ENCODE measurements around the gene IRAK1.

IRAK1 gene

DNA sequence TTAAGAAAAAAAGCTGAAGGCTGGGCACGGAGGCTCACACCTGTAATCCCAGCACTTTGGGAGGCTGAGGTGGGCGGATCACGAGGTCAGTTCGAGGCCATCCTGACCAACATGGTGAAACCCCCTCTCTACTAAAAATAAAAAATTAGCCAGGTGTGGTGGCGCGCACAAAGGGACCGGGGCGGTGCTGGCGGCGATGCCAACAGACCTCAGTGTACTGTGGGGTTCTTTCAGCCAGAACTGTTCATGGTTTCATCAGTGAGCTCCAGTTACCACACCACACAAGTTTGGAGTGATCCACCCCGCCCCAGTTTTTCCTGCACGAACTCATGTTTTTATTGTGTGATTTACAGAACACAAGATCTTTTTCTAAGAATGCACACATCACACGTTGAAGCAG is 21.2 kb upstream of the IRAK1 start:
- DNase-seq (ENCODE audit: low spot score) = no peak

DNA sequence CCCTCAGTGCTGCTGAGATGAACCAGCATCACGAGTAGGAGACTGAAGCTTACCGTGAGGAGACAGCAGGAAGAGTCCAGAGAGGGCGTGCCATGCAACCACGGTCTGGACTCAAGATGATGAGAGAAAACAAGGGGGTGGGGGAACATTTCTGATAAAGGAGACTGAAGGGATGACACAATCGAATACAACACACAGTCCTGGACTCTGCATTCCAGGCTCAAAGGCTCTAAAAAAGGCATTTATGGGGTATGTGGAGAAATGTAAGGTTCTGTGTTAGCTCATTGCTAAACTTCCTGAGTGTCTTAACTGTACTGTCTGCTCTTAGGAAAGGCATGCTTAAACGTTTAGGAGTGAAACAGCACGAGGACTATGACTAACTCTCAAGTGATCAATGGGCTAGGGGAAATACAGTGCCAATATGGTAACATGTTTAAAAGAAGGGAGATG is 20.6 kb upstream of the IRAK1 start:
- no peak for DNase-seq (ENCODE audit: low spot score)

DNA sequence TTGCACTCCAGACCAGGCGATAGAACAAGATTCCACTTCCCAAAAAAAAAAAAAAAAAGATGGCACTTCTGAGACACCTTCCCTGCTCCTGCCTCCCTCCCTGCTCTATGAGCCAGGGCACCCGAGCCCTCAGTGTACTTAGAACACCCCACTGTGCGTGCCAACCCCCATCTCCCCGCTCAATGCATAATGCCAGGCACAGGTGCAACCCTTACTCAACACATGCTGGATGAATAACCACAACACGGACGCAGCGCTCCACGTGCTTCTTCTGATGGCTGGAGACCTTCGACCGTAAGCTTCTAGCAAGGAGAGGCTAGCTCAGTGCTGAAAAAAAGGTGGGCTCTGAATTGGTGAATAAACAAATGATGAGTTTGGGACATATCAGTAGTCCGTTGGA is 19.9 kb upstream of the IRAK1 start:
- no peak for DNase-seq (ENCODE audit: low spot score)

DNA sequence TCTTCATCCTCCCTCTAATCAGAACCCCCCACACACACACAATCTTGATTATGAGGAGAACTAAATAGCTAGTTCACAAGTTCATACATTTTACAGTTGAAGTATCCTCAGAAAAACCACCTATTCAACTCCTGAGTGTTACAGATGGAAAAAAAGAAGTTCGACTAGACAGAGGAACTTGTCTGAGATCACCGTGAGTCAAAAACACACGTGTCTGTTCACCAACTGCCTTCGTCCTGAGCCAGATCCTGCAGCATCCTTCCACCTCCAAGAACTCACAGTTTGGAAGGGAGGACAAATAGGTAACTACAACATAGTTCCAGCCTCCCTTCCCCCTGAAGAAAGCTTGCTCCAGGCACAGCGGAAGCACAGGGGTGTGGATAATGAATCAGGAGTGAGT is 19.0 kb upstream of the IRAK1 start:
- no peak for DNase-seq (ENCODE audit: low spot score)

DNA sequence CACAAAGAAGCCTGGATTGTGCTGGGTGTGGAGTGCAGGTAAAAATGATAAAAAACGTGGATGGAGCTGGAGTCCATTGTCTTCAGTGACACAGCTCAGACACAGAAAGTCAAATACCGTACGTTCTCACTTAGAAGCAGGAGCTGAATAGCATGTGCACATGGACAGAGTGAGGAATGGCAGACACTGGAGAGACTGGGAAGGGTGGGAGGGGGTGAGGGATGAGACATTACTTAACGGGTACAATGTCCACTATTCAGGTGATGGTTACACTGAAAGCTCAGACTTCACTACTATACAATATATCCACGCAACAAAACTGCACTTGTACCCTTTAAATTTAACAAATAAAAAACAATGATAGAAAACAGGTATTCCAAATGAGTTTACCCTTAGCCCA is 18.1 kb upstream of the IRAK1 start:
- no peak for DNase-seq (ENCODE audit: low spot score)

DNA sequence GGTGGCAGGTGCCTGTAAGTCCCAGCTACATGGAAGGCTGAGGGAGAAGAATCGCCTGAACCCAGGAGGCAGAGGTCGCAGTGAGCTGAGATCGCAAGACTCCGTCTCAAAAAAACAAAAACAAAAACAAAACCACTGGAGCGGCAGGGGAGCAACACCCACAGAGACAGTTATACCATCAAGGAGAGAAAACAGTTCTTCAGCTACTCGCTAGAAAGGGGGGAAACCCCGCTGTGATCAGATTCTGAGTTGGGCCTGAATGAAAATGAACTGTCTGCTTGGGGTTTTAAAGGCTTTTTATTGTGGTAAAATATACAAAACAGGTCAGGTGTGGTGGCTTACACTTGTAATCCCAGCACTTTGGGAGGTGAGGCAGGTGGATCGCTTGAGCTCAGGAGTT is 16.8 kb upstream of the IRAK1 start:
- no peak for DNase-seq (ENCODE audit: low spot score)

DNA sequence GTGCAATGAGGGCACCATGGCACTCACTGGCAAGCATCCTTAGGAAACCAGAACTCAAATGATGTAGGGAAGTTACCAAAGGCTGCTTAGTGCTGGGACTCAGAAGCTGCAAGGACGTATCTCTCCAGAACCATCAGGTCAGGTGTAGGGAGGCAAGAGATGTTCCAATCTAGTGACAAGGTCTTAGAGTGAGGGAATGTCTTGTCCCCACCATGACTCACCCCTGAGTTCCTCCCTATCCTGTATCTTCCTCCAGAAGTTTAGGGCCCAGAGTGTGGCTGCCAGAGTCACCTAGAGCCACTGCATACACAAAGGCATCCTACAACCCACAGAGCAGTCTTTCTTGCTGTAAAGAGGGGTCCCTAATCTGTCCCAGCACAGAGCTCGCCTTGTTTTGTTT is 14.1 kb upstream of the IRAK1 start:
- no peak for DNase-seq (ENCODE audit: low spot score)

DNA sequence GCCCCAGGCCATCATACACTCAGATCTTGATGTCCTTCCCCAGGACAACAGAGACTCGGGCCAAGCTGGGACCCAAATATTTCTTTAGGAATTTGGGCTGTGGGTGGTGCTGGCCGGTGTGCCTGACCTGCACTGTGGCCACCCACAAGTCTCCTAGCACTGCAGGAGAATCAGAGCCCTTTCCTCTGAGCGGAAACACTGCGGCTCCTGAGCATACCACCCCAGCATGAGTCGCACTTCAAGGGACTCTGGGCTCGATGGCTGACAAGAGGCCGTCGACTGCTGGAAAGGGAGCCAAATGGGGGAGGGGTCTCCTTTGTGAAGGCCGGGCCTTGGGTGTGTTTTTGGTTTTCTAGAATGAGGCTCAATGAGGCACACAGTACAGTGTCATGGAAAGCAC is 13.0 kb upstream of the IRAK1 start:
- DNase-seq (ENCODE audit: low spot score) = no peak

DNA sequence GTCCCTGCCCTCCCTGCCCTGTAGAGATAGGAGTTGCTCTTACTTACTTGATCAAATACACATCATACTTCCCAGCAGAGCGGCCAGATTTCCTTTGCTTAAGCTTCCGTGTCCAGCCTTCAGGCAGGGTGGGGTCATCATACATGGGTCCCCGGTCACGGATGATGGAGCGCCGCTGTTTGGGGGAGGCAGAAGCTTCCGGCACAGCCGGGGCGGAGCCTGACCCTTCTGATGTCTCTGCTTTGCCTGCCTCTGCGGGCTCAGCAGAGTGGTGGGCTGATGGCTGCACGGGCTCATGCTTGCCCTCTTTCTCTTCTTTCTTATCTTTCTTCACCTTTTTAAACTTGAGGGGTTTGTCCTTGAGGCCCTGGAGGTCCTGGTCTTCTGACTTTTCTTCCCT is 12.5 kb upstream of the IRAK1 start:
- DNase-seq (ENCODE audit: low spot score) = no peak

DNA sequence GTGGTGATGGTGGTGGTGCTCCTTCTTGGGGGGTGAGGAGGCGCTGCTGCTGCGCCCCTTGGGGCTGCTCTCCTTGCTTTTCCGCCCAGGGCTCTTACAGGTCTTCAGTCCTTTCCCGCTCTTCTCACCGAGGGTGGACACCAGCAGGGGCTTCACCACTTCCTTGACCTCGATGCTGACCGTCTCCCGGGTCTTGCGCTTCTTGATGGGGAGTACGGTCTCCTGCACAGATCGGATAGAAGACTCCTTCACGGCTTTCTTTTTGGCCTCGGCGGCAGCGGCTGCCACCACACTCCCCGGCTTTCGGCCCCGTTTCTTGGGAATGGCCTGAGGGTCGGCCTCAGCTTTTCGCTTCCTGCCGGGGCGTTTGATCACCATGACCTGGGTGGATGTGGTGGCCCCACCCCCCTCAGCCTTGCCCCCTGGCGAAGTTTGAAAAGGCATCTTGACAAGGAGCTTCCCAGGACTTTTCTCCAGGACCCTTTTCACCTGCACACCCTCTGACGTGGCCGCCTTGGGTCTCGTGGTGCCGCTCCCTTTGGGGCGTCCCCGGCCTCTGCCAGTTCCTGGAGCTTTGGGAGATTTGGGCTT is 11.1 kb upstream of the IRAK1 start:
- no peak for DNase-seq (ENCODE audit: low spot score)

DNA sequence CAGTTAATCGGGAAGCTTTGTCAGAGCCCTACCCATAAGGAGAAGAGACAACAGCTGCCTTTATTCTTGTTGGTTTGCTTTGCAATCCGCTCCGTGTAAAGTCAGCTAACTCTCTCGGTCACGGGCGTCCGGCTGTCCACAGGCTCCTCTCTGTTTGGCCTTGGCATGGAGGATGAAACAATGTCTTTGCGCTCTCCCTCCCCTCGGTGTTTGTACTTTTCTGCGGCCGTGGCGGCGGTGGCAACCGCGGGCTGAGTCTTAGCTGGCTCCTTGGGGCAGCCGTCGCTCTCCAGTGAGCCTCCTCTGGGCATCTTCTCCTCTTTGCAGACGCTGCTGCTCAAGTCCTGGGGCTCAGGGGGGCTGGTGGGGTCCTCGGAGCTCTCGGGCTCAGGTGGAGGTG is 10.6 kb upstream of the IRAK1 start:
- DNase-seq (ENCODE audit: low spot score) = no peak

DNA sequence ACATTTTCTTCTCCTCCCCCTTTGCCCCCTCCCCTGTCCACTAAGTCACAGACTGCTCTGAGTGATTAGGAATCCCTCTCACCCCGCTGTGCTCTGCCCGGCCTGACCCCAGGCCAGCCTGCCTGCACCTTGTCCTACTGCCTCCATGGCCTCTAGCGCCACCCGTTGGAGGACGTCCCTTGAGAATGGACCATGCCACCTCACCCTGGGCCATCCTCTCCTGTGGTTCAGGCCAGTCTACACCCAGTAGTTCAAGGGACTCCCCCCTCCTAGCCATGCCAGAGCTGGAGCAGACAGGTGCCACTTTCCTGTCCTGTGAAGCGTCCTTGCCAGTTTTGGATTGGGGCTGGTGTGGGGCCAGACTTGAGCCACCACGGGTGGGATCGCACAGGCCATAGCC is 9.7 kb upstream of the IRAK1 start:
- no peak for DNase-seq (ENCODE audit: low spot score)

DNA sequence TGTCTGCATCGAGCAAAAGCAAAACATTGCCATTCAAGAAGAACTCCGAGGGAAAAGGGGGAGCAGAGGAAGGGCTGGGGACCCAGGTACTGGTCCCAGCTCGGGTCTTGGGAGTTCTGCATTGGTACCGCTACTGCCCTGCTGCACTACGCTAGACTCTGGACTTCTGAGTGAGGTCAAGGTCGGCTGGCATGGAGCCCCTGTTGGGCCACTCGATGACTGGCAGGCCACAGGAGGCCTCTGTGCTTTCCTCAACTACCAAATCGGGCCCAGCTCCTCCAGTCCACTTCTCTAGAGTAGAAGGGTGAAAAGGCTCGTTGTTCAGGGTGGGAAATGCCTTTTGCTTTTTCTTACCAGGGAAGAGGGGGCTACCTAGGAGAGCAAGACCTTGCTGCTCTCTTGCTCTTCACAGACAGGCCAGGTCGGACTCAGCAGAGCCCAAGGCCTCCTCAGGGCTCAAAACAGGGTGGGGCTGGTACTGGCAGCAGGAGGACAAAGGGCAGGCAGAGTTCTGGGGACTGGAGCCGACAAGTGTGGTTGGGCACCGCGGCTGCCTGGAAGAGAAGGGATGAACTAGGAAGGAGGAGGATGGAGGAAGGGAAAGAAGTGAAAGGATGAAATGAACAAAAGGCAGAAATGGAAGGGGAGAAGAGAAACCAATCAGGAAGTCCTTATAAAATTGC is 8.9 kb upstream of the IRAK1 start:
- no peak for DNase-seq (ENCODE audit: low spot score)

DNA sequence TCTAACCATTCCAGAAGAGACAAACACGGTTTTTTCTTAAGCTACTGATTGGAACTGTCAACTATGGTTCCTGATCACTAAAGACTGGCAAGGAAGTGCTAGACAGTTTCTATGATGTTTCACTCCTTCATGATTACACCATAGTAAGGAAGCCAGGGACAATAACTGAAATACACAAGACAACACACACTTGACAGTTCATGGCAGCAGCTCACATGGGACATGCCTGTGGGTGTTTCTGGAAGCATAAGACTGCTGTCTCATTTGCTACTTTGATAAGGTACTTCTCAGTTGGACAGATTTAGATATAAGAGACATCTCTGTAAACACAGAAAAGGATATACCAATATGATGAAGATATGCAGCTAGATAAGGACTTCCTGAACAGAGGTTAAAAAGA is 8.3 kb upstream of the IRAK1 start:
- DNase-seq (ENCODE audit: low spot score) = no peak

DNA sequence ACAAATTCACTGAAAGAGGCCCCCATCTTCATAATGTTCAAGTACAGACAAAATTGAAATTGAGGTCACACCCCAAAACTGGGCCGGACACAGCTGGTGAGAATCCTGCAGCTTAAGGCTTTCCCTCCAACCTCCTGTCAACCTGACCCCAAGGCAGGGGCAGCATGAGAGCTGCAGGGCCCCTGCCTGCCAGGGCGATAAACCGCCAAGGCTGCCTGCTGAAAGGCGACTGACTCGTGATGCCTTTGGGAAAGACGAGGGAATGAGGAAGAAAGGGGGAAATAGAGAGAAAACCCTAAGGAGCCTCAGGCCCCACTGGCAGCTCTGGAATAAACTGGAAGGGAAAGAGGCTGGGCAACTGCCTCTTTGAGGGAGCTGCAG is 7.3 kb upstream of the IRAK1 start:
- DNase-seq (ENCODE audit: low spot score) = no peak

DNA sequence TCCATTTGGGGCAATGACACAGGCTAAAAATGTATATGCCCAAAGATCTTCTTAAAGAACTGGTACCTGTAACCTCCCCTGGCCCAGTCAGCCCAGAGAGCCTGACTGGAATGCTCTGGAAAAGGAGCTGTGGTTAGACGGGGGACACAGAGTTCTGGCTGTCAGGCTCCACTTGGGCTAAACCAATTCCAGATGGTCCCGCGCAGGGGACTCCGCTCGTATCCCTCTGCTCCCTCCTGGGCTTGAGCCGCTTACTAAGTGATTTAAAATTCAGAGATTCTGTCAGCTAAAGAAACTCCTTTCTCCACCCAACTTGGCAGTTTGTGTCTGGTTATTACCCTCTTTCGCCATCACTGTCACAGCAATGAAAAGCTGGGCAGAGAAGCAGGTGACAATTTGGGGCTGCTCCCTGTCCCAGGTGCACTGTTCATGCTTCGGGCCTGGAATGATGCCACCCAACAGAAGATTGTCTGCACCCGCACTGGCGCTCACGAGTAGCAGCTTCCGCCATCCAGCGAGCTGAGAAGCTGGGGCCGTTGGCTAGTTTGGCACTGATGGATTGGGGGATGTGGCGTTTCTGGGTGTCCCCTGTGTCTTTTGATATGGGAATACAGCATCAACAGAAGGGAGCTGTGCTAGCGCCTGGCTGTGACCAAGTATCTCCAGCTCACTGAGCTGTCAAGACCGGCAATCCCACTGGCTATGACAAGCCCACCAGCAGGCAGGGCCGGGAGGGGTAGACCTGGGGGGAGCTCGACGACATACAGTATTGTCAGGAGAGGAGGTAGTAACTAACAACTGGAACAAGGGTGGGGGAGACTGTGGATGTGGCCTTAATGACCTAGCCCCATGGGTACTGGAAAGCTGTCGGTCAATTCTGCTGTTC is 6.7 kb upstream of the IRAK1 start:
- DNase-seq (ENCODE audit: low spot score) = no peak

DNA sequence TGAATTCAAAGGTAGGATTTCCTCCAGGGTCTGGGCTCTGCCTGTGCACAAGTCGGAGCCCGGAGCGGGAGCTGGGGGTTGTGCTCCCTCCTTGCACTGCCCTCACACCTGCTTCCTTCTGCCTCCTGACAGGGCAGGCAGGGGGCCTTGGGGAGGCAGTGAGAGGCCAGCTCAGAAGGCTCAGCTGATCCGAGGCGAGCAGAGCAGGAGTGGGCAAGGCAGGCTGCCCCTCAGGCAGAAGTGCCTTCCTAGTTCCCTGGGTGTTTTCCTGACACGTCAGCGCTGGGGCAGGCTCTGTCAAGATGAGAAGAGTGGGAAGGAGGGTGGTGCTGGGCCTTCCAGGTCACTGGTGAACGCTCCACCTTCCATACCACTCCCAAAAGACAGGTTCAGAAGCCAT is 5.5 kb upstream of the IRAK1 start:
- DNase-seq (ENCODE audit: low spot score) = no peak

DNA sequence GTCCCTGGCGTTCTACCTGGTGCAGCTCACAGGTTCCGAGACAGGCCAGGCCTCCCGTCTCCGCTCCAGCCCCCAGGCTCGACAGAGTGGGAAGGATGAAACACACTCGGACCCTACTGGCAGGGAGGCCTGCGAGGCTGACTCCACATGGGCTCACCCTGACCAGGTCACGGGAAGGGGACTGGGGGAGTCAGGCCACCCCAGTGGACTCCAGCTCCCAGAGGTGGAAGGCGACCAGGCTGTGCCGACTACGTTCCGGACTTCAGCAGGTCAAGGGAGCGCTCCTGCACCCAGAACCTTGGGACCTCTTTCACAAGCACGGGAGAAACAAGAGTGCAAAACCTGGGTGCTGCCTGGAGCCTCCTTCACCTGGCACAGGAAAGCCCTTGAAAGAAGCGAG is 4.6 kb upstream of the IRAK1 start:
- no peak for DNase-seq (ENCODE audit: low spot score)

DNA sequence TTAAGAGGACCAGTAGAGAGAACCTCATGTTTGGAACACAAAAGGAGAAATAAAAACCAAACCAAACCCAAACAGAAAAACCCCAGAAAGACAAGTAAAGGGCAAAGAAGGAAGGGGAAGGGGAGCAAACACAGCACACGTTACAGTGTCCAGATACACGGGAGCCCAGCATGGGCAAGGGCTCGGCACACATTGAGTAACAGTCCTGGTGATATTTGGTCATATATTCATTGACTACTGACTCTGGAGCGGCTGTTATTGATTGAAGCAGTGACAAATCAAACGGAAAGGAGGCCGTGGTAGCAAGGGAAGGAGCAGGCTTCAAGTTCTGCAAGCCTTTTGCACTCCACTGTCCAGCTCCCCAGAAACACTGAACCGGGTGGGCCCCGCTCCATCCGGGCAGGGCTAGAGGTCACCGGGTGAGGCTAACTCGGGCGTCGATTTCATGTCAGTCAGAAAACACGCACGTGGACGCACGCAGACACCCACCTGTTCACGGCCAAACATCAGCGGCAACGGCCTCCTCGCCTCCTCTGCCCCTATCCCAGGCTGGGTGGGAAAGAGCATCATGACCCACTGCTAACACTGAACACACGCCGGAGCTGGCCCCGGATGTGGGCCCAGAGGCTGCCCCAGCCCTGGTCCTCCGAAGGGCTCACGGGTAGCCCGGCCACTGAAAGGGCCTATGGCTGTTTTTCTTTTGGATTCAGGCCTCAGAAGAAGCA is 3.7 kb upstream of the IRAK1 start:
- DNase-seq (ENCODE audit: low spot score) = no peak

DNA sequence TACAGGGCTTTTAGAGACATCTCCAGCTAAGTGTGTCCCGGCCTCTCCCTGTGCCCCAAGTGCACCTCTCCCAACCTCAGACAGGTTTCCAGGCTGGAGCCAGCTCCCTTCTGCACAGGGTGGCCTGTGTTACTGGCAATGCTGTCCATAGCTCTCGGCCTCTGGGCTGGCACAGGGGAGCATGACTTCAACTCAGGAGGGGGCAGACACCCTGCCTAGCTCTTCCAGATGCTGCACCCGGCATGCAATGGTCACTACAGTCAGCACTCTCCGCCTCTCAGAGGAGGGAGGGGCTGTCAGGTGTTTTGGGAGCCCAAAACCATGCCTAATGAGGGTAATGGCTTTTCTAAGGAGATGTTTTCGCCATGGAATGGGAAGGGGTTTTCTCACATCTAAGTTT is 2.4 kb upstream of the IRAK1 start:
- DNase-seq (ENCODE audit: low spot score) = no peak

DNA sequence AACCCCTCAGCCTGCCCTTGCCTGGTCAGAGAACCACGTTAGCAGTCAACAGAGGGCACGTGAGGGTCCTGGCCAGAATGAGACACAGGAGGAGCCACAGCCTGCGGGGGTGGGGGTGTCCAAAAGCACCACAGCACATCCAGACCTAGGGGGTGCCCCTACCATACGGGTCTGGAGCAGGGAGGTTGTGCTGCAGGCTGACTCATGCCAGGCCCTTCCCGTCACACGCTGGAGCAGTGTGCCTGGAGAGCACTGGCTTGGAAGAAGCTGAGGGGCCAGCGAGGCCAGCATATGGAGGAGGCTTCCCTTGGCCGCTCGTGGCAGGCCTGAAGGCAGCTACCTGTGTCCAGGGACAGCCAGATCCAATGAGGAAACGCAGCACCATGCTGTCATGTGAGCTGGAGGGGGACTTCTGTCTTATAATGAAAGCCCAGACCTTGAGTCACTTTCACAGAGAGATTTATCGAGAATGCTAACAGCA is 1.5 kb upstream of the IRAK1 start:
- no peak for DNase-seq (ENCODE audit: low spot score)

DNA sequence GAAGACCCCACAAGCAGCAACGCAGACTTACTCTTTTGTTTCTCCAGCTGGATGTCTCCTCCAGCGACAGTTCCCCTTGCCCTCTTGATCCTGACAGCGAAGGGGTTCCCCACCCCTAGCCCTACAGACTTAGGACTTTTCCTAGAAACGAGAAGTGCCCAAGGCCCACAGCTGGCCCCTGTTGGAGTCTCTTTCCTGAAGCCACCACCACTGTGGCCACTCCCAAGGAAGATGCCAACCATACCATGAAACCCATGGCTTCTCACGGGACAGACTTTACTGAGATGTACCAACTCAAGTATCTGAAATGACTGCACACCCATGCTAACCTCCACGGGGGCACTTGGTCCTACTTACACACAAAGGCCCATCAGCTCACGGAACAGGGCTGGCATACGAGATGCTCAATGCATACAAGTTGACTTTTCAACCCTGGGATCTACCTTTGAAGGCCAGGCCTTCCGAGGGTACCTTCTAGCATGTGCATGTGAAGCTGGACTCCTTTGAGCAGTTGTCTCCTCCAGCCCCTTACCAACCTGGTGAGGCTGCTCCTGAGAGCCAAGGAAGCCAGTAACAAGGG is 924 bp upstream of the IRAK1 start:
- no peak for DNase-seq (ENCODE audit: low spot score)

Data from SK-N-DZ (cell line).